ENCODE results near the gene FPR1.

Gene FPR1

DNA sequence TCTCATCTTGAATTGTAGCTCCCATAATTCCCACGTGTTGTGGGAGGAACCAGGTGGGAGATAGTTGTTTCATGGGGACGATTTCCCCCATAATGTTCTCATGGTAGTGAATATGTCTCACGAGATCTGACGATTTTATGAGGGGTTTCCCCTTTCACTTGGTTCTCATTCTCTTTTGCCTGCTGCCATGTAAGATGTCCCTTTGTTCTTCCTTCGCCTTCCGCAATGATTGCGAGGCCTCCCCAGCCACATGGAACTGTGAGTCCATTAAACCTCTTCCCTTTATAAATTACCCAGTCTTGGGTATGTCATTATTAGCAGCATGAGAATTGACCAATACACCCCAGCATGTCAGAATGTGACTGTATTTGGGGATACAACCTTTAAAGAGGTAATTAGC is 3.9 kb upstream of the FPR1 start:
- Histone ChIP-seq H3K27me3 (replicated peaks; ENCODE audit: control insufficient read depth, insufficient read depth, low read length, poor library complexity, severe bottlenecking) (no peaks in the 10 kb centered on the region), H3K4me1 (ENCODE audit: control insufficient read depth, insufficient read depth, low read length, poor library complexity, severe bottlenecking) (no peaks in the 10 kb centered on the region), H3K36me3 (ENCODE audit: control insufficient read depth, insufficient read depth, low read length) (no peaks in the 10 kb centered on the region), H3K9me3 (ENCODE audit: control insufficient read depth, low read length) (no peaks in the 10 kb centered on the region), H3K4me3 (ENCODE audit: insufficient read depth, low read depth, low read length, poor library complexity, severe bottlenecking) (no peak overlapping the region), H3K27ac (ENCODE audit: insufficient read depth, low read length, poor library complexity, severe bottlenecking) (no peak overlapping the region)
- DNase-seq = no peak

- no peaks in the 10 kb centered on the region for H3K27me3 ChIP-seq (replicated peaks; ENCODE audit: control insufficient read depth, insufficient read depth, low read length, poor library complexity, severe bottlenecking)
- H3K4me1 ChIP-seq (ENCODE audit: control insufficient read depth, insufficient read depth, low read length, poor library complexity, severe bottlenecking) = no peaks in the 10 kb centered on the region
- H3K27ac ChIP-seq (ENCODE audit: insufficient read depth, low read length, poor library complexity, severe bottlenecking) = no peak overlapping the region
- no peak for DNase-seq
- no peaks in the 10 kb centered on the region for H3K36me3 ChIP-seq (ENCODE audit: control insufficient read depth, insufficient read depth, low read length)
- no peaks in the 10 kb centered on the region for H3K9me3 ChIP-seq (ENCODE audit: control insufficient read depth, low read length)
- no peak overlapping the region for H3K4me3 ChIP-seq (ENCODE audit: insufficient read depth, low read depth, low read length, poor library complexity, severe bottlenecking)
Observed at GRCh38 chr19:51754770-51755169, 3.1 kb upstream of the FPR1 start.

- Histone ChIP-seq H3K9me3 (ENCODE audit: control insufficient read depth, low read length) (no peaks in the 10 kb centered on the region), H3K27ac (ENCODE audit: insufficient read depth, low read length, poor library complexity, severe bottlenecking) (no peak overlapping the region), H3K4me3 (ENCODE audit: insufficient read depth, low read depth, low read length, poor library complexity, severe bottlenecking) (no peak overlapping the region), H3K36me3 (ENCODE audit: control insufficient read depth, insufficient read depth, low read length) (no peaks in the 10 kb centered on the region), H3K4me1 (ENCODE audit: control insufficient read depth, insufficient read depth, low read length, poor library complexity, severe bottlenecking) (no peaks in the 10 kb centered on the region), H3K27me3 (replicated peaks; ENCODE audit: control insufficient read depth, insufficient read depth, low read length, poor library complexity, severe bottlenecking) (no peaks in the 10 kb centered on the region)
- no peak for DNase-seq
Observed at GRCh38 chr19:51754109-51754508, 2.4 kb upstream of the FPR1 start.

DNA sequence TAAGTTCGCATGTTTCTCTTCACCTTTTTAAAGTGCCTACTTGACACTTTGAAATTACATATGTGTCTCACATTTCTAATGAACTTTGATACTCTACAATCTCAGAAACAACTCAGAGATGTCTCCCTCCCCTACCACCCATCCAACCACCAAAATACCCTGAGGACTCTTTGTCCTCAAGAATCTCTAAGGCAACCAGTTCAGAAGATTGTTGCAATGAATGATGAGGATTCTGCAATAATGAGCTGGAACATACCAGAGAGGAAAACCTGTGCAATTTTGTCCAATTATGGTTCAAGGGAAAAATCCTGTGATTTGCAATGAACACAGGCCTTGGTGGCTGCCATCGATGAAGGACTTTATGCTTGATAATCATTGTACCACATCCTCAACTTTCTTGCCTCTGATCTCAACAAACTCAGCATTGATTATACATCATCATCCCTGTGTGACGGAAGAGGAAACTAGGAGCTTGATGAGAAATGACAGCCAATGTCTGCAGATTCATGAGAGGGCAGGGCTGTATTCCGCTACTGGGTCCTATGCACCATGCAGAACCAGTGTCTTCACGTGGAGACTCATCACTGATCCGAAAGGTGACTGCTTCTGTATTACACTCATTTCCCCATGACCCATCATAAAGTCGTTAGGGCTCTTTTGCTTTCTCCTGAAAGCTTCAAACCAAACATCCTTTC is 1.1 kb downstream of the FPR1 start:
- H3K27me3 ChIP-seq (replicated peaks; ENCODE audit: control insufficient read depth, insufficient read depth, low read length, poor library complexity, severe bottlenecking) = no peaks in the 10 kb centered on the region
- H3K27ac ChIP-seq (ENCODE audit: insufficient read depth, low read length, poor library complexity, severe bottlenecking) = no peak overlapping the region
- DNase-seq = no peak
- no peaks in the 10 kb centered on the region for H3K9me3 ChIP-seq (ENCODE audit: control insufficient read depth, low read length)
- H3K36me3 ChIP-seq (ENCODE audit: control insufficient read depth, insufficient read depth, low read length) = no peaks in the 10 kb centered on the region
- H3K4me1 ChIP-seq (ENCODE audit: control insufficient read depth, insufficient read depth, low read length, poor library complexity, severe bottlenecking) = no peaks in the 10 kb centered on the region
- H3K4me3 ChIP-seq (ENCODE audit: insufficient read depth, low read depth, low read length, poor library complexity, severe bottlenecking) = no peak overlapping the region

DNA sequence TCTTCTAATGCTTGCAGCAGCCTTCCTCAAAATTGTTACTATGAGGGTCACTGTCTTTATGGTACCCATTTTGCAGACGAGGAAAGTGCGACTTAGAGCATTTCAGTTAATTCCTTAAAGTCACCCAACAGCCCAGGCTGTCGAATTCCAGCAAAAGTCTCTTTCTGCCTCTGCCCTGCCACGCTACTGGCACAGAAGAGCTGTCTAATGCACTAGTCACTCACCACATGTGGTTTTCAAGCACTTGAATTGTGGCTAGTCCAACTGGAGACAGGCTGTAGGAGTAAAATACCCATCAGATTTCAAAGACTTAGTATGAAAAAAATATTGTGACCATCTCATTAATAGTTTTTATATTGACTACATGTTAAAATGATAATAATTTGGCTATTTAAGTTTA is 1.7 kb downstream of the FPR1 start:
- no peaks in the 10 kb centered on the region for H3K36me3 ChIP-seq (ENCODE audit: control insufficient read depth, insufficient read depth, low read length)
- no peak for DNase-seq
- no peaks in the 10 kb centered on the region for H3K9me3 ChIP-seq (ENCODE audit: control insufficient read depth, low read length)
- no peaks in the 10 kb centered on the region for H3K27me3 ChIP-seq (replicated peaks; ENCODE audit: control insufficient read depth, insufficient read depth, low read length, poor library complexity, severe bottlenecking)
- no peak overlapping the region for H3K27ac ChIP-seq (ENCODE audit: insufficient read depth, low read length, poor library complexity, severe bottlenecking)
- H3K4me1 ChIP-seq (ENCODE audit: control insufficient read depth, insufficient read depth, low read length, poor library complexity, severe bottlenecking) = no peaks in the 10 kb centered on the region
- H3K4me3 ChIP-seq (ENCODE audit: insufficient read depth, low read depth, low read length, poor library complexity, severe bottlenecking) = no peak overlapping the region

- no peak for DNase-seq
- Histone ChIP-seq H3K27me3 (replicated peaks; ENCODE audit: control insufficient read depth, insufficient read depth, low read length, poor library complexity, severe bottlenecking) (no peaks in the 10 kb centered on the region), H3K4me1 (ENCODE audit: control insufficient read depth, insufficient read depth, low read length, poor library complexity, severe bottlenecking) (no peaks in the 10 kb centered on the region), H3K4me3 (ENCODE audit: insufficient read depth, low read depth, low read length, poor library complexity, severe bottlenecking) (no peak overlapping the region), H3K27ac (ENCODE audit: insufficient read depth, low read length, poor library complexity, severe bottlenecking) (no peak overlapping the region), H3K9me3 (ENCODE audit: control insufficient read depth, low read length) (no peaks in the 10 kb centered on the region), H3K36me3 (ENCODE audit: control insufficient read depth, insufficient read depth, low read length) (no peaks in the 10 kb centered on the region)
Observed at GRCh38 chr19:51746731-51747130, 4.9 kb downstream of the FPR1 start.

- H3K27ac ChIP-seq (ENCODE audit: insufficient read depth, low read length, poor library complexity, severe bottlenecking) = no peak overlapping the region
- no peaks in the 10 kb centered on the region for H3K27me3 ChIP-seq (replicated peaks; ENCODE audit: control insufficient read depth, insufficient read depth, low read length, poor library complexity, severe bottlenecking)
- no peak overlapping the region for H3K4me3 ChIP-seq (ENCODE audit: insufficient read depth, low read depth, low read length, poor library complexity, severe bottlenecking)
- no peak for DNase-seq
- no peaks in the 10 kb centered on the region for H3K4me1 ChIP-seq (ENCODE audit: control insufficient read depth, insufficient read depth, low read length, poor library complexity, severe bottlenecking)
- H3K9me3 ChIP-seq (ENCODE audit: control insufficient read depth, low read length) = no peaks in the 10 kb centered on the region
- no peaks in the 10 kb centered on the region for H3K36me3 ChIP-seq (ENCODE audit: control insufficient read depth, insufficient read depth, low read length)
Observed at GRCh38 chr19:51743405-51743804, 8.3 kb downstream of the FPR1 start.

DNA sequence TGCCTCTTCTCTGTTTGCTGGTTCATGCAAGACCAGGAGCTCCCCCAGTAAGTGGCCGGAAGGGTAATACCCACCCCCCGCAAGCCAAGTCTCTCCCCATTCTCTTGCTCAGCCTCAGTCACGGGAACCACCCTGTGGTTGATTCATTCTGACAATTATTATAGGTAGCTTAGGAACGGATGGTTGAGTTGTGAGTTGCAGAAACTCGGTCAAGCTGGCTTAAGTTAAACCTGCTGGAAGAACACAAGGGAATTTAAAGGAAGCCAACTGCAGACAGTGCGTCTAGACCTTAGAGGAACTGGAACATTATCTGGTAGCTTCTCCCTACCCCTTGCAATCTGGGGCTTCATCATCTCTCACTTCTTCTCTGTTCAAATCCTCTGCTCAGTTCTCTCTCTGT is 8.9 kb downstream of the FPR1 start:
- DNase-seq = no peak
- H3K4me1 ChIP-seq (ENCODE audit: control insufficient read depth, insufficient read depth, low read length, poor library complexity, severe bottlenecking) = no peaks in the 10 kb centered on the region
- H3K27me3 ChIP-seq (replicated peaks; ENCODE audit: control insufficient read depth, insufficient read depth, low read length, poor library complexity, severe bottlenecking) = no peaks in the 10 kb centered on the region
- H3K4me3 ChIP-seq (ENCODE audit: insufficient read depth, low read depth, low read length, poor library complexity, severe bottlenecking) = no peak overlapping the region
- no peak overlapping the region for H3K27ac ChIP-seq (ENCODE audit: insufficient read depth, low read length, poor library complexity, severe bottlenecking)
- no peaks in the 10 kb centered on the region for H3K36me3 ChIP-seq (ENCODE audit: control insufficient read depth, insufficient read depth, low read length)
- H3K9me3 ChIP-seq (ENCODE audit: control insufficient read depth, low read length) = no peaks in the 10 kb centered on the region

DNA sequence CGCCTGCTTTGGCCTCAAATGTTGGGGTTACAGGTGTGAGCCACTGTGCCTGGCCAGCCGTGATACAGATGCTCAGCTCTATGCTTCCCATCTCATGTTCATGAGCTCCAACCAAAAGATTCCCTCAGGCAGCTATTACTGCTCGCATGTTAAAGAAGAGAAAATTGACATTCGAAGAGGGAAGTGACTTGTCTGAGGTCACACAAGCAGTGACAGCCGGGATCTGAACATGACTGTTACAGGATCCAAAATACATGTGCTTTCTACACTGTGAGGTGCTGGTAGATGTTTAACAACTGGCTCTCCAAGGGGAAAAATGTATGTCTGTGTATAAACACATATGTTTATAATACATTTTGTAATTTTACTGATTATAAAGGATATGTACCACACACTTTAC is 11.3 kb downstream of the FPR1 start:
- DNase-seq = no peak
- no peaks in the 10 kb centered on the region for H3K36me3 ChIP-seq (ENCODE audit: control insufficient read depth, insufficient read depth, low read length)
- no peak overlapping the region for H3K4me3 ChIP-seq (ENCODE audit: insufficient read depth, low read depth, low read length, poor library complexity, severe bottlenecking)
- H3K4me1 ChIP-seq (ENCODE audit: control insufficient read depth, insufficient read depth, low read length, poor library complexity, severe bottlenecking) = no peaks in the 10 kb centered on the region
- no peaks in the 10 kb centered on the region for H3K27me3 ChIP-seq (replicated peaks; ENCODE audit: control insufficient read depth, insufficient read depth, low read length, poor library complexity, severe bottlenecking)
- H3K27ac ChIP-seq (ENCODE audit: insufficient read depth, low read length, poor library complexity, severe bottlenecking) = no peak overlapping the region
- H3K9me3 ChIP-seq (ENCODE audit: control insufficient read depth, low read length) = no peaks in the 10 kb centered on the region

- Histone ChIP-seq H3K4me1 (ENCODE audit: control insufficient read depth, insufficient read depth, low read length, poor library complexity, severe bottlenecking) (no peaks in the 10 kb centered on the region), H3K27me3 (replicated peaks; ENCODE audit: control insufficient read depth, insufficient read depth, low read length, poor library complexity, severe bottlenecking) (no peaks in the 10 kb centered on the region), H3K4me3 (ENCODE audit: insufficient read depth, low read depth, low read length, poor library complexity, severe bottlenecking) (no peak overlapping the region), H3K36me3 (ENCODE audit: control insufficient read depth, insufficient read depth, low read length) (no peaks in the 10 kb centered on the region), H3K9me3 (ENCODE audit: control insufficient read depth, low read length) (no peaks in the 10 kb centered on the region), H3K27ac (ENCODE audit: insufficient read depth, low read length, poor library complexity, severe bottlenecking) (no peak overlapping the region)
- DNase-seq = no peak
Observed at GRCh38 chr19:51739466-51740213, 12.0 kb downstream of the FPR1 start.

All from effector memory CD4-positive, alpha-beta T cell (primary cell).